ENCODE data around the gene ATXN2. TPM values are rescaled to one million over a fixed set of nuclear protein-coding genes. Genes with fewer than 3 reads are reported as not detected.

The ATXN2 gene
- total RNA-seq, 1 experiment from 2014 or later: 17.2 TPM

DNA sequence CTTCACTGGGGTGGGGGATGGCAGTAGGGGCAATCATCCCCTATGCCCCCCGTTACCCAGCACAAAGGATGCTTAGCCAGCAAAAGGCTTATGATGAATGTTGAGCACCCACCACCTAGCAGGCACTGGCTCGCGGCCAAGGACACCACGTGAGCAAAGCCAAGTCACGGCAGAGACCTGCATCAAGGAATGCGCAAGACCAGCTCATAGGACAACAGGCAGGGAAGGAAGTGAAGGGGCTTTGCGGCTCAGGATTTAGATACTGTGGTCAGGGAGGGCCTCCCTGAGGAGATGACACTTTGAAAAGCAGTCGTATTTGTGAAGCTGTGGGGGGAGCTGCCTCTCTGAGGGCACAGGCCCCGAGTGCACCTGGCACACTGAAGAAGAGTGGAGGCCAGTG is 160.6 kb downstream of the ATXN2 start:
- Histone ChIP-seq H3F3A (ENCODE audit: low read length, unreplicated experiment) (no peaks in the 10 kb centered on the region), H3K79me2 (ENCODE audit: low read length) (0 out of 2 replicates have a peak, but pooled peaks cover 16% of the 10 kb centered on the region), H3K9ac (ENCODE audit: low read length) (no peak overlapping the region), H2AFZ (ENCODE audit: low read length) (no peak overlapping the region), H3K4me2 (ENCODE audit: low read length) (no peak overlapping the region), H3K27me3 (ENCODE audit: low read length) (no peaks in the 10 kb centered on the region), H4K20me1 (ENCODE audit: low read length) (no peaks in the 10 kb centered on the region), H3K4me3 (ENCODE audit: low read length) (no peak overlapping the region), H3K36me3 (ENCODE audit: low read depth, low read length) (0 out of 2 replicates have a peak, but pooled peaks cover 4% of the 10 kb centered on the region), H3K9me3 (ENCODE audit: low read length) (no peaks in the 10 kb centered on the region), H3K4me1 (ENCODE audit: insufficient read depth, low read length) (peaks cover 23% of the 10 kb centered on the region), H3K9me2 (replicated peaks; ENCODE audit: low read length) (no peaks in the 10 kb centered on the region), H3K27ac (ENCODE audit: low read length) (no peak overlapping the region)
- ChIA-PET POLR2A (ENCODE audit: unreplicated experiment) (no interaction called here), CTCF (no interaction called here)
- no TSS peak for BruUV-seq (replicated peaks)
- no peak for TF ChIP-seq EZH2phosphoT487 (IDR thresholded peaks at IDR 0.05; ENCODE audit: borderline replicate concordance, low read length)
- TF ChIP-seq, protein P1, sequence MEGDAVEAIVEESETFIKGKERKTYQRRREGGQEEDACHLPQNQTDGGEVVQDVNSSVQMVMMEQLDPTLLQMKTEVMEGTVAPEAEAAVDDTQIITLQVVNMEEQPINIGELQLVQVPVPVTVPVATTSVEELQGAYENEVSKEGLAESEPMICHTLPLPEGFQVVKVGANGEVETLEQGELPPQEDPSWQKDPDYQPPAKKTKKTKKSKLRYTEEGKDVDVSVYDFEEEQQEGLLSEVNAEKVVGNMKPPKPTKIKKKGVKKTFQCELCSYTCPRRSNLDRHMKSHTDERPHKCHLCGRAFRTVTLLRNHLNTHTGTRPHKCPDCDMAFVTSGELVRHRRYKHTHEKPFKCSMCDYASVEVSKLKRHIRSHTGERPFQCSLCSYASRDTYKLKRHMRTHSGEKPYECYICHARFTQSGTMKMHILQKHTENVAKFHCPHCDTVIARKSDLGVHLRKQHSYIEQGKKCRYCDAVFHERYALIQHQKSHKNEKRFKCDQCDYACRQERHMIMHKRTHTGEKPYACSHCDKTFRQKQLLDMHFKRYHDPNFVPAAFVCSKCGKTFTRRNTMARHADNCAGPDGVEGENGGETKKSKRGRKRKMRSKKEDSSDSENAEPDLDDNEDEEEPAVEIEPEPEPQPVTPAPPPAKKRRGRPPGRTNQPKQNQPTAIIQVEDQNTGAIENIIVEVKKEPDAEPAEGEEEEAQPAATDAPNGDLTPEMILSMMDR (conservative IDR thresholded peaks at IDR 0.05; ENCODE audit: low read depth, low read length): no peak
- TF ChIP-seq EZH2 (IDR thresholded peaks at IDR 0.05; ENCODE audit: low read length, unreplicated experiment): no peak
- peak; percentile 23 for DNase-seq
- ATAC-seq: 0 out of 2 replicates have a peak, but pooled peaks have one; percentile 4
- intact Hi-C loops (cut with micrococcal nuclease): no loop called here

DNA sequence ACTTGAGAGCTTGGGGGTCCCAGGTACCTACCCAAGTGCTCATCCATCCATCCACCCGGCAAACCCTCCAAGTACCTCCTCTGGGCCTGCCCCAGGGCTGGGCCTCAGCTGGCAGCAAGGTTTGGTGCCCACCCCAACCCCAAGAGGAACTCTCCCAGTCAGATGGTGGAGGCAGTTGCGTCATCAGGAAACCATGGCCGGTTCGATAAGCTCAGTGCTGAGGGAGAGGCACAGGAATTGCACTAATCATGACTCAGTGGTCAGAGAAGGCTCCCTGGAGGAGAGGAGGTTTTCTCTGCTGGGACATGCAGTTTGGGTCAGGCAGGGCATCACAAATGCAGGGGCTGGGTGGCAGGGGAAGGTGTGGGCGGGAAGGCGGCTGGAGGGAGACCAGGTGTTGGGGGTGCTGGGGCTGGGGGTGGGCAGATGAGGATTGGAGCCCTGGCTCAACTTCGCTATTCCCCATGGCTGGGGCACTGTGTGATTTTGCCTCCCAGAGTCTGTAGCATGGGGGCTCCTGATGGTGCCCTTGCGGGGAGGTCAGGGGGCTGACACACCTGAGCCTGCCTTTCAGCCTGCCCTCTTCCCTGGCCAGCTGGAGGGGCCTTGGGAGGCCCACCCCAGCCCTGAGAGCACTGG is 161.2 kb downstream of the ATXN2 start:
- Histone ChIP-seq H3K27me3 (ENCODE audit: low read length) (no peaks in the 10 kb centered on the region), H3K4me2 (ENCODE audit: low read length) (no peak overlapping the region), H3K9ac (ENCODE audit: low read length) (no peak overlapping the region), H4K20me1 (ENCODE audit: low read length) (no peaks in the 10 kb centered on the region), H3K9me3 (ENCODE audit: low read length) (no peaks in the 10 kb centered on the region), H3K79me2 (ENCODE audit: low read length) (0 out of 2 replicates have a peak, but pooled peaks cover 19% of the 10 kb centered on the region), H3K36me3 (ENCODE audit: low read depth, low read length) (0 out of 2 replicates have a peak, but pooled peaks cover 4% of the 10 kb centered on the region), H3K27ac (ENCODE audit: low read length) (no peak overlapping the region), H3K9me2 (replicated peaks; ENCODE audit: low read length) (no peaks in the 10 kb centered on the region), H3F3A (ENCODE audit: low read length, unreplicated experiment) (no peaks in the 10 kb centered on the region), H3K4me3 (ENCODE audit: low read length) (no peak overlapping the region), H3K4me1 (ENCODE audit: insufficient read depth, low read length) (peaks cover 18% of the 10 kb centered on the region), H2AFZ (ENCODE audit: low read length) (no peak overlapping the region)
- POLR2A ChIA-PET (ENCODE audit: unreplicated experiment): no interaction called here
- CTCF ChIA-PET: no interaction called here
- BruUV-seq (replicated peaks): no TSS peak
- ATAC-seq (no peak), DNase-seq (peak; percentile 43)
- TF ChIP-seq EZH2phosphoT487 (IDR thresholded peaks at IDR 0.05; ENCODE audit: borderline replicate concordance, low read length) (no peak), EZH2 (IDR thresholded peaks at IDR 0.05; ENCODE audit: low read length, unreplicated experiment) (no peak)
- TF ChIP-seq, protein P1 (conservative IDR thresholded peaks at IDR 0.05; ENCODE audit: low read depth, low read length): no peak
- intact Hi-C loops (cut with micrococcal nuclease): no loop called here

DNA sequence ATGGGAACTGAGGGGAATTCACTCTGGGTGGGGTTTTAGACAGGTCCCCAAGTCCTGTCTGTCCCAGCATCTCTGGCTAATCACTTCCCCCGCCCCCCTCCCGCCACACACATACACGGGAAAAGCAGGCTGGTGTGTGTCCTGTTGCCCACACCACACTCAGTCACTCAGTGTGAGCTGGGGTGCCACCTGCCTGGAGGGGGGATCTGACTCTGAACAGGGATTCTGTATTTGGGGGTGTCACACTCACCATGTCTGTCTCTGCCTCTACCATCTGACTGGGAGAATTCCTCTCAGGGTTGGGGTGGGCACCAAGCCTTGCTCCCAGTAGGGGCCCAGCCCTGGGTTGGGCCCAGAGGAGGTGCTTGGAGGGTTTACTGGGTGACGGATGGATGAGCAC is 162.3 kb downstream of the ATXN2 start:
- DNase-seq (no peak), ATAC-seq (no peak)
- Histone ChIP-seq H3K36me3 (ENCODE audit: low read depth, low read length) (no peaks in the 10 kb centered on the region), H2AFZ (ENCODE audit: low read length) (no peak overlapping the region), H3F3A (ENCODE audit: low read length, unreplicated experiment) (no peaks in the 10 kb centered on the region), H3K9me3 (ENCODE audit: low read length) (no peaks in the 10 kb centered on the region), H4K20me1 (ENCODE audit: low read length) (no peaks in the 10 kb centered on the region), H3K27me3 (ENCODE audit: low read length) (no peaks in the 10 kb centered on the region), H3K9me2 (replicated peaks; ENCODE audit: low read length) (no peaks in the 10 kb centered on the region), H3K27ac (ENCODE audit: low read length) (no peak overlapping the region), H3K79me2 (ENCODE audit: low read length) (0 out of 2 replicates have a peak, but pooled peaks cover 19% of the 10 kb centered on the region), H3K4me1 (ENCODE audit: insufficient read depth, low read length) (peaks cover 29% of the 10 kb centered on the region), H3K9ac (ENCODE audit: low read length) (no peak overlapping the region), H3K4me2 (ENCODE audit: low read length) (no peak overlapping the region), H3K4me3 (ENCODE audit: low read length) (no peak overlapping the region)
- no TSS peak for BruUV-seq (replicated peaks)
- TF ChIP-seq, protein P1 (conservative IDR thresholded peaks at IDR 0.05; ENCODE audit: low read depth, low read length): no peak
- TF ChIP-seq EZH2phosphoT487 (IDR thresholded peaks at IDR 0.05; ENCODE audit: borderline replicate concordance, low read length) (no peak), EZH2 (IDR thresholded peaks at IDR 0.05; ENCODE audit: low read length, unreplicated experiment) (no peak)
- intact Hi-C loops (cut with micrococcal nuclease): no loop called here
- CTCF ChIA-PET: no interaction called here
- POLR2A ChIA-PET (ENCODE audit: unreplicated experiment): no interaction called here
